ENCODE results near the gene ENOSF1. TPM values are rescaled to one million over a fixed set of nuclear protein-coding genes. Genes with fewer than 3 reads are reported as not detected.

The ENOSF1 gene
- total RNA-seq, 1 experiment from 2014 or later: 39.2 TPM

GRCh38 chr18:711657-712400 lies 601 bp downstream of the ENOSF1 start:
- BruUV-seq (replicated peaks): TSS peak; percentile 42
- H3K4me1 ChIP-seq (ENCODE audit: insufficient read depth, low read length, poor library complexity, severe bottlenecking): peaks cover 4% of the 10 kb centered on the region
- H3K9me3 ChIP-seq (ENCODE audit: low read depth, low read length, poor library complexity, severe bottlenecking): peaks cover 4% of the 10 kb centered on the region
- POLR2A ChIA-PET (ENCODE audit: low non-redundant PET): interaction anchor here (0.5 kb wide), 1 partner anchor 54 kb away, joined by 3 read pairs; no protein-coding TSS in a partner anchor
- no peaks in the 10 kb centered on the region for H3K36me3 ChIP-seq (ENCODE audit: insufficient read depth, low read length, poor library complexity, severe bottlenecking)
- H3K27ac ChIP-seq (ENCODE audit: low read depth, low read length, poor library complexity, severe bottlenecking): peak overlapping the region; percentile 90
- no peaks in the 10 kb centered on the region for H3K27me3 ChIP-seq (replicated peaks; ENCODE audit: insufficient read depth, low read depth, low read length, poor library complexity)
- H3K4me3 ChIP-seq (ENCODE audit: low read depth, low read length, poor library complexity, severe bottlenecking): peak overlapping the region; percentile 61
- DNase-seq (ENCODE audit: low spot score): peak; percentile 85
- intact Hi-C loops (cut with micrococcal nuclease; ENCODE audit: unreplicated experiment): loop anchor here (1.0 kb wide), 1 partner anchor 127 kb away; no protein-coding TSS in a partner anchor
- CTCF ChIA-PET: interaction anchor here (1.4 kb wide), 1 partner anchor 88 kb away, joined by 8 read pairs; no protein-coding TSS in a partner anchor
- TF ChIP-seq EZH2 (IDR thresholded peaks at IDR 0.05; ENCODE audit: borderline replicate concordance, low read depth, low read length, poor library complexity, severe bottlenecking) (no peak), CTCF (conservative IDR thresholded peaks at IDR 0.05; ENCODE audit: low read depth, low read length) (peak; percentile 39; the same call in 1 of the 2 replicates)

- DNase-seq (ENCODE audit: low spot score): peak; percentile 29
- peak overlapping the region; percentile 61 for H3K4me3 ChIP-seq (ENCODE audit: low read depth, low read length, poor library complexity, severe bottlenecking)
- intact Hi-C loops (cut with micrococcal nuclease; ENCODE audit: unreplicated experiment): no loop called here
- no peak for TF ChIP-seq EZH2 (IDR thresholded peaks at IDR 0.05; ENCODE audit: borderline replicate concordance, low read depth, low read length, poor library complexity, severe bottlenecking)
- TF ChIP-seq CTCF (conservative IDR thresholded peaks at IDR 0.05; ENCODE audit: low read depth, low read length): no peak
- ChIA-PET POLR2A (ENCODE audit: low non-redundant PET) (no interaction called here), CTCF (no interaction called here)
- H3K36me3 ChIP-seq (ENCODE audit: insufficient read depth, low read length, poor library complexity, severe bottlenecking): no peaks in the 10 kb centered on the region
- H3K27ac ChIP-seq (ENCODE audit: low read depth, low read length, poor library complexity, severe bottlenecking): peak overlapping the region; percentile 90
- peaks cover 4% of the 10 kb centered on the region for H3K9me3 ChIP-seq (ENCODE audit: low read depth, low read length, poor library complexity, severe bottlenecking)
- BruUV-seq (replicated peaks): no TSS peak
- H3K4me1 ChIP-seq (ENCODE audit: insufficient read depth, low read length, poor library complexity, severe bottlenecking): peaks cover 4% of the 10 kb centered on the region
- no peaks in the 10 kb centered on the region for H3K27me3 ChIP-seq (replicated peaks; ENCODE audit: insufficient read depth, low read depth, low read length, poor library complexity)
Observed at GRCh38 chr18:711310-711656, 1.1 kb downstream of the ENOSF1 start.

- no peak for TF ChIP-seq EZH2 (IDR thresholded peaks at IDR 0.05; ENCODE audit: borderline replicate concordance, low read depth, low read length, poor library complexity, severe bottlenecking)
- TF ChIP-seq CTCF (conservative IDR thresholded peaks at IDR 0.05; ENCODE audit: low read depth, low read length): no peak
- H3K9me3 ChIP-seq (ENCODE audit: low read depth, low read length, poor library complexity, severe bottlenecking): peaks cover 4% of the 10 kb centered on the region
- CTCF ChIA-PET: interaction anchor here (1.3 kb wide), 1 partner anchor 13 kb away, joined by 3 read pairs; no protein-coding TSS in a partner anchor
- H3K27ac ChIP-seq (ENCODE audit: low read depth, low read length, poor library complexity, severe bottlenecking): no peak overlapping the region
- POLR2A ChIA-PET (ENCODE audit: low non-redundant PET): no interaction called here
- H3K4me3 ChIP-seq (ENCODE audit: low read depth, low read length, poor library complexity, severe bottlenecking): peak overlapping the region; percentile 61
- no peaks in the 10 kb centered on the region for H3K36me3 ChIP-seq (ENCODE audit: insufficient read depth, low read length, poor library complexity, severe bottlenecking)
- peaks cover 4% of the 10 kb centered on the region for H3K4me1 ChIP-seq (ENCODE audit: insufficient read depth, low read length, poor library complexity, severe bottlenecking)
- DNase-seq (ENCODE audit: low spot score): no peak
- intact Hi-C loops (cut with micrococcal nuclease; ENCODE audit: unreplicated experiment): no loop called here
- no peaks in the 10 kb centered on the region for H3K27me3 ChIP-seq (replicated peaks; ENCODE audit: insufficient read depth, low read depth, low read length, poor library complexity)
- no TSS peak for BruUV-seq (replicated peaks)
Observed at GRCh38 chr18:710418-711300, 1.8 kb downstream of the ENOSF1 start.

Data from A673 (cell line).